Measurements from ENCODE around the gene LSM7.
A peak's percentile ranks its signal among the peaks of the same experiment; 100 is the strongest.

The LSM7 gene

DNA sequence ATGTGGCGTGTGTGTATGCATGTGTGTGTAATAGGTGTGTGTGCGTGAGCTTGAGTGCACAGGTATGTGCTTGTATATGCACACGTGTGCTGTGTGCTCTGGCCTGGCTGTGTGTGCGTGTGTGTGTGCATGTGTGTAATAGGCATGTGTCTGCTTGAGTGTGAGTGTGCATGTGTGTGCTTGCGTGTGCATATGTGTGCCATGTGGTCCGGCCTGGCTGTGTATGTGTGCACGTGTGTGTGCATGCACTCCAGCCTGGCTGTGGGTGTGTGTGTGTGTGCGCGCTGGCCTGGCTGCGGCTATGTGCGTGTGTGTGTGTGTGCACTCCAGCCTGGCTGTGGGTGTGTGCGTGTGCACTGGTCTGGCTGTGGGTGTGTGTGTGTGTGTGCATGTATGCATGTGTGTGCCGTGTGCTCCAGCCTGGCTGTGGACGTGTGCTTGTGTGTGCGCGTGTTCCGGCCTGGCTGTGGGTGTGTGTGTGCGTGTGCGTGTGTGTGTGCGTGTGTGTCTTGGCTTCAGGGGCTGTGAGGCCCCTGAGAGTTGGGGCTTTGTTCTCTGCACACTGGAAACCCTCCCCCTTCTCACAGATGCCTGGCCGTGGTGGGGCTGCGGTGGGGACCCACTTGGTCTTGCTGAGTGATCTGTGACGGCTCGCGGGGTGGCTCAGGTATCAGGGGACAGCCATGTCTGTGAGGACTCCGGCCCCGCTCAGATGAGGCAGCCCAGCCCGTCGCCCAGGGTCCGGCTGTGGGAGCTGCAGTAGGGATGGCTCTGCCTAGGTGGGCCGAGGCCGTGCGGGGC is 8.3 kb upstream of the LSM7 start:
- H3K4me3 Mint-ChIP-seq, result no peak overlapping the region
- no peaks in the 10 kb centered on the region for H3K27me3 Mint-ChIP-seq
- H3K9me3 Mint-ChIP-seq, result peaks cover 2% of the 10 kb centered on the region
- H3K27ac Mint-ChIP-seq, result peak overlapping the region; percentile 83
- no peak for ATAC-seq (ENCODE audit: low read depth)
- H3K36me3 Mint-ChIP-seq, result peaks cover 21% of the 10 kb centered on the region
- no peak for DNase-seq (ENCODE audit: low spot score in 2 of 2)
- H3K4me1 Mint-ChIP-seq, result peaks cover 38% of the 10 kb centered on the region

DNA sequence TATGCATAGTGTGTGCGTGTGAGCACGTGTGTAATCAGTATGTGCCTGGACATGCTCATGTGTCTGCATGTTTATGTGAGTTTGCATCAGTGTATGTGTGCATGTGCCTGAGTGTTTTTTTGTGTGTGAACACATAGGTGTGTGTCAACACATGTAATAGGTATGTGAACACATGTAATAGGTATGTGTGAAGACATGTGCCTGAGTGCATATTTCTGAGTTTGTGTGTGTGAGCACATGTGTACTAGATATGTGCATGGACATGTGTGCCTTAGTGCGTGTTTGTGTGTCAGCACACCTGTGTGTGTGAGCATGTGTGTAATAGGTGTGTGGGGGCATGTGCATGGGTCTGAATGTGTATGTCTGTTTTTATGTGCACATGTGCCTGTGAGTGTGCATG is 7.5 kb upstream of the LSM7 start:
- H3K27me3 Mint-ChIP-seq, result no peaks in the 10 kb centered on the region
- no peak for DNase-seq (ENCODE audit: low spot score in 2 of 2)
- H3K27ac Mint-ChIP-seq, result peak overlapping the region; percentile 83
- H3K4me1 Mint-ChIP-seq, result peaks cover 39% of the 10 kb centered on the region
- peaks cover 19% of the 10 kb centered on the region for H3K36me3 Mint-ChIP-seq
- peak overlapping the region; percentile 64 for H3K4me3 Mint-ChIP-seq
- no peak for ATAC-seq (ENCODE audit: low read depth)
- peaks cover 2% of the 10 kb centered on the region for H3K9me3 Mint-ChIP-seq

DNA sequence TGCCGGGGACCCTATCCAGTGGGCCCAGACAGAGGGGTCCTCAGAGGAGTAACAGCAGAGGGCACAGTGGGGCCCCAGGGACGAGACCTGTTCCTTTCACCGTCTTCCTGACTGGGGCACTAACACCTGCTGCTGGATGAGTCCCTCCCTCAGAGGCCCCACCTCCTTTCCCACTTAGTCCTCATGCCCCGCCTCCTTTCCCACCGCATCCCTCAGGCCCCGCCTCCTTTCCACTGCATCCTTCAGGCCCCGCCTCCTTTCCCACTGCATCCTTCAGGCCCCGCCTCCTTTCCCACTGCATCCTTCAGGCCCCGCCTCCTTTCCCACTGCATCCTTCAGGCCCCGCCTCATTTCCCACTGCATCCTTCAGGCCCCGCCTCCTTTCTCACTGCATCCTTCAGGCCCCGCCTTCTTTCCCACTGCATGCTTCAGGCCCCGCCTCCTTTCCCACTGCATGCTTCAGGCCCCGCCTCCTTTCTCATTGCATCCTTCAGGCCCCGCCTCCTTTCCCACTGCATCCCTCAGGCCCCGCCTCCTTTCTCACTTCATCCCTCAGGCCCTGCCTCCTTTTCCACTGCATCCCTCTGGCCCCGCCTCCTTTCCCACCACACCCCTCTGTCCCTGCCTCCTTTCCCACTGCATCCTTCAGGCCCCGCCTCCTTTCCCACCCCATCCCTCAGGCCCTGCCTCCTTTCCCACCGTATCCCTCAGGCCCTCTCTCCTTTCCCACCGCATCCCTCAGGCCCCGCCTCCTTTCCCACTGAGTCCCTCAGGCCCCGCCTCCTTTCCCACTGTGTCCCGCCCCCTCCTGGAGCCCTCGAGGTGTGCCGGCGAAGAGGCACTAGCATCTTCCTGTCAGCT is 6.8 kb upstream of the LSM7 start:
- Mint-ChIP-seq H3K36me3 (peaks cover 19% of the 10 kb centered on the region), H3K4me3 (peak overlapping the region; percentile 64), H3K27me3 (no peaks in the 10 kb centered on the region), H3K27ac (peak overlapping the region; percentile 83), H3K4me1 (peaks cover 44% of the 10 kb centered on the region), H3K9me3 (peaks cover 2% of the 10 kb centered on the region)
- DNase-seq (ENCODE audit: low spot score in 2 of 2) (no peak), ATAC-seq (ENCODE audit: low read depth) (no peak)

DNA sequence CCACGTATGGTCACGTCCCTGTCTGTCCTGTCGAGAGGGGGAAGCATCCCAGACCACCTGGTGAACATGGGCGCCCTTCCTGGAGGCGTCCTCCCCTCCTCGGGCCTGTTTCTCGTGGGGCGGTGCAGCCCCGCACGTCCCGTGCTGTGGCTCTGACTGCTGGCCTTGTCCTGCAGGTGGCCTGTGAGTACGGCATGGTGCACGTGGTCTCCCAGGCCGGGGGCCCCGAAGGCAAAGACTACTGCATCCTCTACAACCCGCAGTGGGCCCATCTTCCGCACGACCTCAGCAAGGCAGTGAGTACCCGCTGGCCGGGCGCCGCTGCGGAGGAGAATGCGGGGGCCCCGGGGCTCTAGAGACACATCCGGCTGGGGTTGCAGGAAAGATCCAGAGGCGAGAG is 6.0 kb upstream of the LSM7 start:
- no peak overlapping the region for H3K27ac Mint-ChIP-seq

DNA sequence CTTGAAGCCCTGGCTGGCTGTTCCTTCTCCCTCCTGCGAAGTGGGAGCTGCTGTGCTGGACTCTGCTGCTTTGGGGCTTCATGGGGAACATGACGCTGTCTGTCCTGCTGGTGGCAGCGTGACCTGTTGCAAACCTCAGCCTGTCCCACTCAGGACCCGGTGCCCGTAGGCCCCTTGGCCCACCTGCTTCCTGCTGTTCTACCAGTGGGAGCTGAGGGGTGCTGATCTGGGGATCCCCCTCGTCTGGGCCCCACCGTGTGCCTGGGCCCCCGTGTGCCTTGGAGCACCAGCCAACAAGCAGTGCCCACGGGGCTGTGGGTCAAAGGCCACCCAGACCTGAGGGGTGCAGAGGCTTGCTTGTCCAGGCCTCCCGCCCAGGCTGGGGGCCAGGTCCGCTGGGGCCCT is 5.4 kb upstream of the LSM7 start:
- no peak for ATAC-seq (ENCODE audit: low read depth)
- Mint-ChIP-seq H3K9me3 (peaks cover 2% of the 10 kb centered on the region), H3K27me3 (no peaks in the 10 kb centered on the region), H3K27ac (peak overlapping the region; percentile 95), H3K4me3 (peak overlapping the region; percentile 66), H3K4me1 (peaks cover 56% of the 10 kb centered on the region), H3K36me3 (peaks cover 19% of the 10 kb centered on the region)
- DNase-seq (ENCODE audit: low spot score in 2 of 2), result no peak

More for the DNA sequence above, 6.0 kb upstream of the LSM7 start:
- peaks cover 19% of the 10 kb centered on the region for H3K36me3 Mint-ChIP-seq
- DNase-seq (ENCODE audit: low spot score in 2 of 2) (no peak), ATAC-seq (ENCODE audit: low read depth) (no peak)
- H3K4me1 Mint-ChIP-seq, result peaks cover 50% of the 10 kb centered on the region
- H3K27me3 Mint-ChIP-seq, result no peaks in the 10 kb centered on the region
- peaks cover 2% of the 10 kb centered on the region for H3K9me3 Mint-ChIP-seq
- no peak overlapping the region for H3K4me3 Mint-ChIP-seq

DNA sequence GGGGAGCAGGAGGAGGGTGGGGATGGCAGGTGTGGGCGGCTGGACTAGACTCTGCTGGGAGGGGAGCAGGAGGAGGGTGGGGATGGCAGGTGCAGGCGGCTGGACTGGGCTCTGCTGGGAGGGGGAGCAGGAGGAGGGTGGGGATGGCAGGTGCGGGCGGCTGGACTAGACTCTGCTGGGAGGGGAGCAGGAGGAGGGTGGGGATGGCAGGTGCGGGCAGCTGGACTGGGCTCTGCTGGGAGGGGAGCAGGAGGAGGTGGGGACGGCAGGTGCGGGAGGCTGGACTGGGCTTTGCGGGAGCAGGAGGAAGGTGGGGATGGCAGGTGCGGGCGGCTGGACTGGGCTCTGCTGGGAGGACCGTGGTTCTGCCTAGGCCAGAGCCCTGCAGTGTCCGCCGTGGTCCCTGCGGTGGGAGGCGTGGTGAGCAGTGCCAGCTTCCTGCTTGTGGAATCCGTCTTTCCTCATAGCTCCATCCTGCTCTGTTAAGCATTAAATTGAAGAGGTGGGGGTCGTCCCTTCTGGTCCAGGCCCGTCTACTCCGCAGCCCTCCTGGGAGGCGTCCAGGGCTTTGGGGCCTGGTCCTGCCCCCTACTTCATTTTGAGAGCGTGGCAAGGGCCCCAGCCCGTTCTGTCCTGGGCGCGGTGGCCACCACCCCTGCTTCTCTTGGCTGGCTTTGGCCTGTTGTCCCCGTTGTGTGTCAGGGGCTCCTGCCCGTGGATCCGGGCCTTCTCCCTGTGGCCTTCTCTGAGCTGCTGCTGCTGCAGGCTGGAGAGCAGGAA is 4.8 kb upstream of the LSM7 start:
- Mint-ChIP-seq H3K27ac (peak overlapping the region; percentile 95), H3K27me3 (no peaks in the 10 kb centered on the region), H3K4me1 (peaks cover 58% of the 10 kb centered on the region), H3K4me3 (peak overlapping the region; percentile 66), H3K36me3 (peaks cover 21% of the 10 kb centered on the region), H3K9me3 (peaks cover 2% of the 10 kb centered on the region)
- ATAC-seq (ENCODE audit: low read depth) (no peak), DNase-seq (ENCODE audit: low spot score in 2 of 2) (no peak)

DNA sequence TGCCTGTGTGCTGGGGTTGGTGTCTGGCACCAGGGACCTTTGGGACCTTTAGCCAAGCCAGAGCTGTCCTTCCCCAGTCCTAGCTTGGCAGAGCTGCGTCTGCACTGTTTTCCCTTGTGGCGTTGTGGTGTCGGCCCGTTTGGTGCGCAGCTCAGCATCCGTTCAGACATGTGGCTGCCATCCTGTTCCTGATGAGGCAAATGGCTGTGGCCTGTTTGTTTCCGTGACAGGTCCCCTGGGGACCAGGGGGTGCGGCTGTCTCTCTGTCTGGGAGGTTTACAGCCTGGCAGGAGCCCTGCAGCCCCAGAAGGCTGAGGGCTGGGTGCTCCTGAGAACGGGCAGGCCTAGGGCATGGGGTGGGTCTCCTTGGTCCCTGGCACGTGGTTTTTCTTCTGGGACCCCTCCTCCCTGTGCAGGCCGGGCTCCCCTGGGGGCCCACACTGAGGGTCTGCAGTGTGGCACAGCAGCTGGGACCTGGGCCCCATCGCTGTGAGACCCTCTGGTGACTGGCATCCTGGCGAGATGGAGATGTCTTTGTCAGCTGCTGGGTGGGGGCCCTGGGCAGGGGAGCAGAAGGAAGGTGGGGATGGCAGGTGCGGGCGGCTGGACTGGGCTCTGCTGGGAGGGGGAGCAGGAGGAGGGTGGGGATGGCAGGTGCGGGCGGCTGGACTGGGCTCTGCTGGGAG is 4.1 kb upstream of the LSM7 start:
- H3K27ac Mint-ChIP-seq, result peak overlapping the region; percentile 95
- ATAC-seq (ENCODE audit: low read depth) (peak; percentile 85), DNase-seq (ENCODE audit: low spot score in 2 of 2) (peak; percentile 79 to 88)
- peak overlapping the region; percentile 84 for H3K4me3 Mint-ChIP-seq
- H3K36me3 Mint-ChIP-seq, result peaks cover 19% of the 10 kb centered on the region
- peaks cover 60% of the 10 kb centered on the region for H3K4me1 Mint-ChIP-seq
- peaks cover 2% of the 10 kb centered on the region for H3K9me3 Mint-ChIP-seq
- H3K27me3 Mint-ChIP-seq, result no peaks in the 10 kb centered on the region

DNA sequence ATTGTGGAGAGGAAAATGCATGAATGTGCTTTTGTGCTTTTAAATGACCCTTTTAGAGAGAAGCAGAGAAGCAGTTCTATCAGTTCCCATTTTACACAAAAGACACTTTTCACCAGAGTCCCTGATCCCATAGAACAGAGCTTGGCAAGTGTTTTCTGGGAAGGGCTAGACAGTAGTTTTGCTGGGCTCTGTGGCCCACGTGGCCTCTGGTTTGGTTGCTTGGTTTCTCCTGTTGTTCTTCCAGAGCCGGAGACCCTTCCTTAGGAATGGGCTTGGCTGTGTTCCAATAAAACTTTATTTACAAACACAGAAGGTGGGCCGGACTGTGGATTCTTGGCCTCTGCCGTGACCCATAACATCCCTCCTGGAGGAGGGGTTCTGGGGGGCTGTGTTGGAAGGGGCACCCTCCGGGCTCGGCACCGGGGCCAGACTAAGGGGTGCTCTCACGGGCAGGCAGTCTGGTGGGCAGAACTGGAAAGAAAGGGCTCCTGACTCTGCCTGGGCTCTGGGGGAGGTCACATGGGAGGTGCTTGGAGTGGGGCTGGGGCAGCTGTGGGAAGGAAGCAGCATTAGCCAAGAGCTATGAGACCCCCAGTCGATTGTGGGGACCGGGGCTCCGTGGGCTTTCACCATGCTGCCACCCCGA is 3.3 kb upstream of the LSM7 start:
- peaks cover 2% of the 10 kb centered on the region for H3K9me3 Mint-ChIP-seq
- peaks cover 63% of the 10 kb centered on the region for H3K4me1 Mint-ChIP-seq
- H3K4me3 Mint-ChIP-seq, result peak overlapping the region; percentile 84
- H3K27ac Mint-ChIP-seq, result peak overlapping the region; percentile 95
- DNase-seq (ENCODE audit: low spot score in 2 of 2) (no peak), ATAC-seq (ENCODE audit: low read depth) (no peak)
- H3K27me3 Mint-ChIP-seq, result no peaks in the 10 kb centered on the region
- peaks cover 17% of the 10 kb centered on the region for H3K36me3 Mint-ChIP-seq

DNA sequence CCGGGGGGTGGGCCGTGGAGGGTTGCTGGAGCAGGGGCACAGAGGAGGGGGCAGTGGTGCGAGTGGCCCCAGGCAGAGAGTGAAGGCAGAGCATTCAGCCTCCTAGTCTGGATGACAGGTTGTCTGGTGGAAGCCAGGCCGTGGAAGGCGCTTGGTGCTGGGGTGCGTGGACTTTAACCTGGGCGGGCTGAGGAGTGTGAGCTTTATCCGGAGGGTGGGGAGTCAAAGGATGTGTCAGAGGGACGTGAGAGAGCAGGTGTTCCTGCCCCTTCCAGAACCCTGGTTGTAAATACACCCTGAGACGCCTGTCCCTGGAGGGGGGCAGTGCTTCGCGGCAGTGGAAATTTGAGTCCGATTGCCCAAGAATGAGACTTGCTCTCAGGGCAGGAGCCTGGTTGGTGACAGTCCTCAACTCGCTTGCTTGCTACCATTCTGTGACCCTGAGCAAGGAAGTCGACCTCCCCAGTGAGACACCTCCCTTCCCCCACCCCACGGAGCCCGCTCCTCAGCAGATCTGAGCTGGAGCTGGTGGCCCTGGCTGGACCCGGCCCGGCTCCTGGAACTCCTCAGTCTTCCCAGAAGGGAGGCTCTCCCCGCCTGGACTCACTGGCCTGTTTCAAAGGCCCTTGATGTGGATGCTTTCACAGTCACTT is 2.4 kb upstream of the LSM7 start:
- Mint-ChIP-seq H3K4me3 (peak overlapping the region; percentile 25), H3K27me3 (no peaks in the 10 kb centered on the region), H3K36me3 (peaks cover 12% of the 10 kb centered on the region), H3K9me3 (peaks cover 2% of the 10 kb centered on the region), H3K27ac (peak overlapping the region; percentile 95), H3K4me1 (peaks cover 60% of the 10 kb centered on the region)
- DNase-seq (ENCODE audit: low spot score in 2 of 2) (no peak), ATAC-seq (ENCODE audit: low read depth) (no peak)

DNA sequence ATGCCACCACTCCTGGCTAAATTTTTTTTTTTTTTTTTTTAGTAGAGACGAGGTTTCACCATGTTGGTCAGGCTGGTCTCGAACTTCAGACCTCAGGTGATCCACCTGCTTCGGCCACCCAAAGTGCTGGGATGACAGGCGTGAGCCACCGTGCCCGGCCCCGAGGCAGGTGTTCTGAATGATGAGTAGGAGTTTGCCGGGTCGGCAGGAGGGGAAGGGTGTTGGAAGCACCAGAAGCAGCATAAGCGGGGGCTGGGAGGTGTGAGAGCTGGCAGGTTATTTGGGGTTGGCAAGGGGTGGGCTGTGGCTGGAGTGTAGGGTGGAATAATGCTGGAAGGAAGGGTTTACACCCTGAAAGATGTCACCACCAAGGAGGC is 1.9 kb upstream of the LSM7 start:
- Mint-ChIP-seq H3K4me1 (peaks cover 60% of the 10 kb centered on the region), H3K27me3 (no peaks in the 10 kb centered on the region), H3K4me3 (peak overlapping the region; percentile 24), H3K27ac (peak overlapping the region; percentile 95), H3K36me3 (peaks cover 10% of the 10 kb centered on the region), H3K9me3 (no peaks in the 10 kb centered on the region)
- DNase-seq (ENCODE audit: low spot score in 2 of 2), result no peak
- ATAC-seq (ENCODE audit: low read depth), result no peak

DNA sequence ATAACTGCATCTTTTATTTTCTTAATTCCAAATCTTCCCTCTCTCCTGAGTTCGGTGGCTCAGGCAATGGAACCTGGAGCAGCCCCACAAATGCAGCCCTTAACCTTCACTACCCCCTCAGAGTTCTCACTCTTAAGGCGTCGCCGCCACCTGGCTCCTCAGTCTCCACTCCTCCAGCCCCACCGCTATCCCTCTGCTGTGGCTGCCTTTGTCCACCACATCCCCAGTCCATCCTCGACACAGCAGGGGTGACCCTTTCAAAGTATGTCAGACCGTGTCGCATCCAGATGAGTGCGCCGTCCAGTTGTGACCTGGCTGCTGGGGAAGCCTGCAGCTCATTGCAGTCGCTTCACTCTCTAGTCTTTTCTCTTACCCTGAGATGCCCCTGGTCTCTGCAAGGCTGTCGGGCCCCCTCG is 1.1 kb upstream of the LSM7 start:
- H3K4me1 Mint-ChIP-seq, result peaks cover 65% of the 10 kb centered on the region
- H3K4me3 Mint-ChIP-seq, result peak overlapping the region; percentile 85
- DNase-seq (ENCODE audit: low spot score in 2 of 2) (no peak), ATAC-seq (ENCODE audit: low read depth) (no peak)
- H3K27me3 Mint-ChIP-seq, result no peaks in the 10 kb centered on the region
- peak overlapping the region; percentile 95 for H3K27ac Mint-ChIP-seq
- H3K9me3 Mint-ChIP-seq, result no peaks in the 10 kb centered on the region
- H3K36me3 Mint-ChIP-seq, result peaks cover 7% of the 10 kb centered on the region

DNA sequence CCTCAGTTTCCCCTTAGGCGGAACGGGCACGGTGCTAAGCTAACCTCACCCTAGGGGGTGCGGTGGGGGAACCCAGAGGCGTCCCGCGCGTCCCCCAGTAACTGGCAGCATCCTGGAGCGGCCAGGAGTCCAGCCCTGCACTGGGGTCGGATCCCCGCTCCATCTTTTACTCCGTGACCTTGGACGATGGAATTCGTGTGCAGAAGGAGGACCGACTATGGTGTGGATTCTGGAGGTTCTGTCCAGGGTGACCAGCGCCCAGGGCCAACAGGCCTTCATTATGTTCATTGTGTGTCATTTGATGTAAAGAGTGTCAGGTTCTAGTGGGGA is 728 bp upstream of the LSM7 start:
- peak overlapping the region; percentile 85 for H3K4me3 Mint-ChIP-seq
- H3K36me3 Mint-ChIP-seq, result peaks cover 7% of the 10 kb centered on the region
- H3K4me1 Mint-ChIP-seq, result peaks cover 67% of the 10 kb centered on the region
- no peak for ATAC-seq (ENCODE audit: low read depth)
- H3K27me3 Mint-ChIP-seq, result no peaks in the 10 kb centered on the region
- H3K27ac Mint-ChIP-seq, result peak overlapping the region; percentile 95
- no peaks in the 10 kb centered on the region for H3K9me3 Mint-ChIP-seq
- no peak for DNase-seq (ENCODE audit: low spot score in 2 of 2)

All from memory B cell (primary cell).